SK-N-MC (cell line): ENCODE data around the gene SBNO2.

Experiments
- DNase-seq: peaks from one replicate; pipeline ENCODE4 v3.0.0-alpha.2; 2011; ENCODE audit warnings: low read depth, low spot score
- H3K27ac ChIP-seq: fragments of 200-600 bp; sonication (generic); 2 replicates; pipeline ENCODE4 v1.5.1; 2016; ENCODE audit warnings: mixed run types
- H3K36me3 ChIP-seq: fragments of 200-600 bp; sonication (generic); 2 replicates; pipeline ENCODE4 v1.6.1; 2017; ENCODE audit warnings: antibody characterized with exemption, low read length, mixed read lengths; ENCODE audit not compliant: insufficient read depth
- H3K4me3 ChIP-seq: fragments of 200-600 bp; sonication (generic); 2 replicates; pipeline ENCODE4 v1.5.1; 2016
- H3K9ac ChIP-seq: fragments of 200-600 bp; sonication (generic); 2 replicates; pipeline ENCODE4 v1.8.0; 2017; ENCODE audit warnings: mixed run types, mixed read lengths; ENCODE audit not compliant: insufficient read length
- H3K9me3 ChIP-seq: fragments of 200-600 bp; sonication (generic); 2 replicates; pipeline ENCODE4 v1.6.1; 2017; ENCODE audit warnings: low read depth, mild to moderate bottlenecking, antibody characterized with exemption, low read length, moderate library complexity, mixed read lengths
- EZH2 ChIP-seq: fragments of 200-600 bp; sonication (generic); IDR thresholded peaks from one replicate; pipeline ENCODE4 v1.6.1; 2017; ENCODE audit warnings: antibody characterized with exemption
- FOXP2 ChIP-seq: optimal IDR thresholded peaks from 2 replicates; pipeline ENCODE3; 2011; ENCODE audit warnings: mild to moderate bottlenecking, moderate library complexity; ENCODE audit not compliant: insufficient read depth; ENCODE audit errors: extremely low read length, control extremely low read depth
- POLR2AphosphoS5 ChIP-seq: IDR thresholded peaks from 2 replicates; pipeline ENCODE4 v1.6.1; 2012; ENCODE audit warnings: mild to moderate bottlenecking, low read depth, low read length, borderline replicate concordance

The SBNO2 gene

GRCh38 chr19:1108291-1109031 is 65.6 kb downstream of the SBNO2 start:
- H3K27ac ChIP-seq: no peak overlapping the region
- H3K4me3 ChIP-seq: no peak overlapping the region
- no peak overlapping the region for H3K9ac ChIP-seq
- TF ChIP-seq FOXP2 (no peak), EZH2 (no peak), POLR2AphosphoS5 (no peak)
- peaks cover 12% of the 10 kb centered on the region; the same call in 1 of the 2 replicates for H3K36me3 ChIP-seq
- H3K9me3 ChIP-seq: no peaks in the 10 kb centered on the region
- DNase-seq: no peak

- Histone ChIP-seq H3K4me3 (no peak overlapping the region), H3K27ac (no peak overlapping the region), H3K9ac (no peak overlapping the region), H3K36me3 (peaks cover 11% of the 10 kb centered on the region; the same call in 1 of the 2 replicates), H3K9me3 (no peaks in the 10 kb centered on the region)
- TF ChIP-seq FOXP2: no peak
- TF ChIP-seq POLR2AphosphoS5: 0 out of 2 replicates have a peak, but pooled peaks have one; percentile 29
- DNase-seq: no peak
Observed at GRCh38 chr19:1107661-1108261, 66.3 kb downstream of the SBNO2 start.

- no peak overlapping the region for H3K9ac ChIP-seq
- DNase-seq: no peak
- H3K4me3 ChIP-seq: no peak overlapping the region
- TF ChIP-seq POLR2AphosphoS5: no peak
- no peak overlapping the region for H3K27ac ChIP-seq
- H3K9me3 ChIP-seq: no peaks in the 10 kb centered on the region
- H3K36me3 ChIP-seq: peaks cover 8% of the 10 kb centered on the region; the same call in 1 of the 2 replicates
Observed at GRCh38 chr19:1106841-1107660, 67.0 kb downstream of the SBNO2 start.

GRCh38 chr19:1105873-1106840 is 67.9 kb downstream of the SBNO2 start:
- Histone ChIP-seq H3K4me3 (no peak overlapping the region; the same call in 1 of the 2 replicates), H3K36me3 (peaks cover 8% of the 10 kb centered on the region; the same call in 1 of the 2 replicates), H3K9me3 (no peaks in the 10 kb centered on the region), H3K9ac (no peak overlapping the region), H3K27ac (no peak overlapping the region)
- no peak for DNase-seq
- no peak for TF ChIP-seq EZH2
- no peak for TF ChIP-seq FOXP2
- no peak for TF ChIP-seq POLR2AphosphoS5

GRCh38 chr19:1105008-1105872 is 68.8 kb downstream of the SBNO2 start:
- peak overlapping the region; percentile 69 for H3K9ac ChIP-seq
- no peak for DNase-seq
- peak overlapping the region; percentile 84 for H3K4me3 ChIP-seq
- 0 out of 2 replicates have a peak overlapping the region, but pooled peaks have one; percentile 11 for H3K27ac ChIP-seq
- TF ChIP-seq POLR2AphosphoS5: no peak
- no peak for TF ChIP-seq FOXP2
- H3K9me3 ChIP-seq: no peaks in the 10 kb centered on the region
- peaks cover 8% of the 10 kb centered on the region; the same call in 1 of the 2 replicates for H3K36me3 ChIP-seq

- no peak for DNase-seq
- peak overlapping the region; percentile 84 for H3K4me3 ChIP-seq
Observed at GRCh38 chr19:1104311-1105007, 69.6 kb downstream of the SBNO2 start.

More at GRCh38 chr19:1104311-1105007, 69.6 kb downstream of the SBNO2 start:
- H3K27ac ChIP-seq: 0 out of 2 replicates have a peak overlapping the region, but pooled peaks have one; percentile 11
- H3K9me3 ChIP-seq: peaks cover 2% of the 10 kb centered on the region; the same call in 1 of the 2 replicates
- TF ChIP-seq EZH2 (no peak), FOXP2 (no peak), POLR2AphosphoS5 (no peak)
- H3K36me3 ChIP-seq: peaks cover 8% of the 10 kb centered on the region; the same call in 1 of the 2 replicates
- peak overlapping the region; percentile 69 for H3K9ac ChIP-seq
